ENCODE results near the gene HBE1.

The HBE1 gene

DNA sequence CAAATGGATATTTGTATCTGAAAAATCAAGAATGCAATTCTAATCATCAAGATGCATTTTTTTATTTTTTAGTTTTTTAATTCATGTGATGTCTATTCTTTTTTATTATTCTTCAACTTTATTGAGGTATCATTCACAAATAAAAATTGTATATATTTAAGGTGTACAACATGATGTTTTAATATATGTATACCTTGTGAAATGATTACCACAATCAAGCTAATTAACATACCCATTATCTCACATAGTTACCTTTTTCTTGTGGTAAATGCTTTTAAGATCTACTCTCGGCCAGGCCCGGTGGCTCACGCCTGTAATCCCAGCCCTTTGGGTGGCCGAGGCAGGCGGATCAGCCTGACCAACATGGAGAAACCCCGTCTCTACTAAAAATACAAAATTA lies 46.6 kb downstream of the HBE1 start:
- TF ChIP-seq, protein P1, sequence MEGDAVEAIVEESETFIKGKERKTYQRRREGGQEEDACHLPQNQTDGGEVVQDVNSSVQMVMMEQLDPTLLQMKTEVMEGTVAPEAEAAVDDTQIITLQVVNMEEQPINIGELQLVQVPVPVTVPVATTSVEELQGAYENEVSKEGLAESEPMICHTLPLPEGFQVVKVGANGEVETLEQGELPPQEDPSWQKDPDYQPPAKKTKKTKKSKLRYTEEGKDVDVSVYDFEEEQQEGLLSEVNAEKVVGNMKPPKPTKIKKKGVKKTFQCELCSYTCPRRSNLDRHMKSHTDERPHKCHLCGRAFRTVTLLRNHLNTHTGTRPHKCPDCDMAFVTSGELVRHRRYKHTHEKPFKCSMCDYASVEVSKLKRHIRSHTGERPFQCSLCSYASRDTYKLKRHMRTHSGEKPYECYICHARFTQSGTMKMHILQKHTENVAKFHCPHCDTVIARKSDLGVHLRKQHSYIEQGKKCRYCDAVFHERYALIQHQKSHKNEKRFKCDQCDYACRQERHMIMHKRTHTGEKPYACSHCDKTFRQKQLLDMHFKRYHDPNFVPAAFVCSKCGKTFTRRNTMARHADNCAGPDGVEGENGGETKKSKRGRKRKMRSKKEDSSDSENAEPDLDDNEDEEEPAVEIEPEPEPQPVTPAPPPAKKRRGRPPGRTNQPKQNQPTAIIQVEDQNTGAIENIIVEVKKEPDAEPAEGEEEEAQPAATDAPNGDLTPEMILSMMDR (IDR thresholded peaks at IDR 0.05; ENCODE audit: low read depth, low read length): no peak
- no peak overlapping the region for H3K4me3 ChIP-seq (replicated peaks in 1 of 2; ENCODE audit: low read depth in 2 of 2, low read length in 2 of 2)
- DNase-seq (ENCODE audit: low read depth in 2 of 2): no peak

Measured in cardiac fibroblast (primary cell).